Activated CD8-positive, alpha-beta memory T cell treated with anti-CD3 and anti-CD28 coated beads, Interleukin-2, amount 50 U/mL, for 24 hours (primary cell): Measurements from ENCODE around the gene SF3B1.

Experiments
- DNase-seq: peaks from one replicate; pipeline ENCODE4 v3.0.0-alpha.2; 2020; ENCODE audit errors: extremely low read depth

The SF3B1 gene

DNA sequence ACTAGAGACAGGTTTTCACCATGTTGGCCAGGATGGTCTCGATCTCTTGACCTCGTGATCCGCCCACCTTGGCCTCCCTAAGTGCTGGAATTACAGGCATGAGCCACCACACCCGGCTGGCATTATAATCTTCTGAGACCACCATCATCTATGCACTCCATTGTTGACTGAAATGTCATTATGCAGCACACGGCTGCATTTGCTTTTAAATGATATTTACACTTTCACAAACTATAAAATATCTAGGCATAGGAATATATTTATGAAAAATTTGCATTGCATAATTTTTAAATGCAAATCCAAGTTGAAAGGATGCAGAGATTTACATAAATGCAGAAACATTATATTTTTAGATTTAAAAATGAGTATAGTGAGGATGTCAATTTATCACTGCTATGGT, 94.2 kb downstream of the SF3B1 start:
- DNase-seq = no peak
